Naive thymus-derived CD4-positive, alpha-beta T cell (primary cell): ENCODE data around the gene FPR1. TPM values are rescaled to one million over a fixed set of nuclear protein-coding genes. Genes with fewer than 3 reads are reported as not detected.
A peak's percentile ranks its signal among the peaks of the same experiment; 100 is the strongest.

Experiments
- ATAC-seq: fragments of 150-1000 bp; cut with Tn5 transposase; 2 replicates; pipeline ENCODE4 v1.10.0; 2021; ENCODE audit warnings: mild to moderate bottlenecking, moderate library complexity
- CTCF ChIA-PET: fragments of 350-600 bp; sonication (Branson Sonifier 250); formaldehyde crosslinking; loops from one replicate; lab custom pipeline; 2021; ENCODE audit warnings: antibody characterized with exemption; lab: Charles Lee
- POLR2A ChIA-PET: fragments of 350-600 bp; sonication (Branson Sonifier 250); formaldehyde crosslinking; loops from one replicate; lab custom pipeline; 2021; ENCODE audit warnings: antibody characterized with exemption, inconsistent platforms; lab: Charles Lee
- DNase-seq, 9 donors: peaks; one replicate each; pipeline versions ENCODE4 v3.0.0 to v3.0.0-alpha.2; 2020 to 2022; ENCODE audit warnings: mixed read lengths in 1 of 9
- H3K27ac ChIP-seq: one replicate; pipeline ENCODE4 v1.7.0; 2013; ENCODE audit warnings: mild to moderate bottlenecking, low read depth, low read length, moderate library complexity
- H3K27me3 ChIP-seq, 2 donors: one replicate each; pipeline ENCODE4 v1.7.0; 2013; ENCODE audit warnings: low read length in 2 of 2, mild to moderate bottlenecking in 2 of 2, moderate library complexity in 2 of 2; ENCODE audit not compliant: control insufficient read depth in 2 of 2, insufficient read depth in 2 of 2
- H3K36me3 ChIP-seq, 3 experiments: 1 replicate in 2 of 3; 2 replicates in 1 of 3; pipeline ENCODE4 v1.7.0; 2013; ENCODE audit warnings: low read length in 3 of 3, mild to moderate bottlenecking in 3 of 3, moderate library complexity in 1 of 3; ENCODE audit not compliant: insufficient read depth in 3 of 3, control insufficient read depth in 2 of 3
- H3K4me1 ChIP-seq, 2 donors: one replicate each; pipeline ENCODE4 v1.7.0; 2013; ENCODE audit warnings: low read length in 2 of 2, mild to moderate bottlenecking in 2 of 2, moderate library complexity in 1 of 2; ENCODE audit not compliant: control insufficient read depth in 2 of 2, insufficient read depth in 2 of 2
- H3K4me3 ChIP-seq: 2 replicates; pipeline ENCODE4 v1.7.0; 2013; ENCODE audit warnings: mild to moderate bottlenecking, low read length
- H3K9me3 ChIP-seq, 3 experiments: 1 replicate in 2 of 3; 2 replicates in 1 of 3; pipeline ENCODE4 v1.7.0; 2013; ENCODE audit warnings: low read length in 3 of 3; ENCODE audit not compliant: control insufficient read depth in 2 of 3
- H3K27ac Mint-ChIP-seq, 9 donors: one replicate each; pipeline ENCODE4 v1.8.0; 2020 to 2022; ENCODE audit warnings: mixed read lengths in 9 of 9, mild to moderate bottlenecking in 8 of 9, moderate library complexity in 5 of 9, inconsistent platforms in 2 of 9
- H3K27me3 Mint-ChIP-seq, 5 donors: one replicate each; pipeline ENCODE4 v1.8.0; 2021 to 2022; ENCODE audit warnings: mixed read lengths in 5 of 5, mild to moderate bottlenecking in 1 of 5
- H3K36me3 Mint-ChIP-seq, 5 donors: one replicate each; pipeline ENCODE4 v1.8.0; 2020 to 2022; ENCODE audit warnings: mixed read lengths in 5 of 5, mild to moderate bottlenecking in 3 of 5, inconsistent platforms in 1 of 5
- H3K4me1 Mint-ChIP-seq, 7 donors: one replicate each; pipeline ENCODE4 v1.8.0; 2020 to 2022; ENCODE audit warnings: mixed read lengths in 7 of 7, mild to moderate bottlenecking in 3 of 7, inconsistent platforms in 1 of 7
- H3K4me3 Mint-ChIP-seq, 10 donors: one replicate each; pipeline ENCODE4 v1.8.0; 2020 to 2022; ENCODE audit warnings: mild to moderate bottlenecking in 10 of 10, mixed read lengths in 10 of 10, moderate library complexity in 6 of 10, inconsistent platforms in 2 of 10
- H3K9me3 Mint-ChIP-seq, 11 donors: one replicate each; pipeline ENCODE4 v1.8.0; 2020 to 2022; ENCODE audit warnings: mixed read lengths in 11 of 11, mild to moderate bottlenecking in 4 of 11, inconsistent platforms in 1 of 11, moderate library complexity in 1 of 11
- intact Hi-C, 2 donors: fragments of 100-400 bp; cut with micrococcal nuclease; formaldehyde crosslinking; loops; one replicate each; pipeline ENCODE4 v1.15.1; 2023
- polyA plus RNA-seq, 2 donors: library from polyadenylated mRNA; unstranded; fragments of 300-500 nt; fragmentation: Illumina TruSeq; gene quantifications; one replicate each; pipeline ENCODE4 v1.2.3, GENCODE V29; 2021
- total RNA-seq, 6 experiments: library from RNA in 5 of 6; stranded (reverse) in 5 of 6; gene quantifications; 1 replicate in 5 of 6; 2 replicates in 1 of 6; pipeline ENCODE4 v1.2.3 and lab custom pipeline; 2021 to 2026

Gene FPR1
- total and polyA plus RNA-seq, 7 experiments from 2014 or later, result 0.24 to 68.2 (median 0.38) TPM; not detected in 1

DNA sequence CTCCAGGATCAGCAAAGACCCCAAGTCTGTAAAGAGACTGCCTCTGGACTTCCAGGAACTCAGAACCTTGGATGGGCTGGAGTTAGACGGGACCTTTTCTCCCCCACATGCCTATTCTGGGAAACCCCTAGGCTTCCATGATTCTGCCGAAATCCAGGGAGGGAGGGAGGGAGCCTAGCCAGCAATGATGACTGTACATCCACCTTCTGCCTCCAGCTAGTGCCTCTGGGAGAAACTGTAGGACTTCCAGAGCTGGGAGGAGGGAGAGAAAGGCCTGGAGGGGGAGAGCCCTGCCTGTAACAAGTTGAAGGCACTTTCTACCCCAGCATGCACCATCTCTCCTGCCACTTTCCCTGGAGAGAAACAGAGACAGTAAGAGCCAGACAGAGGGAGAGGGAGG is 21.9 kb downstream of the FPR1 start:
- peaks cover 0 to 45% (median 40%) of the 10 kb centered on the region in 5 donors for H3K27me3 Mint-ChIP-seq

DNA sequence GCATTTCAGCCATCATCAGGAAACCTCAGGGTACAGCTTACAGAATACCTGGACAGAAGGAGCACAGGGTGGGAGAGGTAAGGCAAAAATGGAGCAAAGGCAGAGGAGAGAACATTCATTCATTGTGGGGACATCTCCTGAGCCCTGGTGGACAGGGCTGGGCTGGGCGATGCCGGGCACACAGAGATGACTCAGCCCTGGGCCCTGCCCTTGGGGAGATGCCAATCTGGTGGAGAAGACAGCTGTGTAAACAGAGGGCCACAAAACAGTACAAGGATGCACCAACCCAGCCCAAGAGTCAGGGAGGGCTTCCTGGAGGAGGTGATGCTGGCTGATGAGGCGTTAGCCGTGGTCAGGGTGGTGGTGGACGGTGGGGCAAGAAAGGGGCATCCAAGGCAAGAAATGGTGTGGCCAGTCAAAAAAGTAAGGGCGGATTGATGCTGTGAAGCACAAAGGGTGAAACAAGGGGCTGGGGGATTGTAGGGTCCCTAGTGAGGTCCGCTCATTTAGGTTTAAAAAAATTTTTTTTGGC is 24.3 kb downstream of the FPR1 start:
- Mint-ChIP-seq H3K4me3 (no peak overlapping the region), H3K4me1 (peaks cover 0 to 6% (median 0%) of the 10 kb centered on the region in 7 donors), H3K9me3 (peaks cover 2 to 33% (median 10%) of the 10 kb centered on the region in 11 donors), H3K36me3 (peaks cover 0 to 5% (median 0%) of the 10 kb centered on the region in 5 donors), H3K27me3 (peaks cover 6 to 61% (median 53%) of the 10 kb centered on the region in 5 donors), H3K27ac (no peak overlapping the region)
- ATAC-seq, result no peak
- Histone ChIP-seq H3K4me3 (no peak overlapping the region), H3K36me3 (no peaks in the 10 kb centered on the region), H3K27ac (no peak overlapping the region), H3K27me3 (no peaks in the 10 kb centered on the region), H3K4me1 (no peaks in the 10 kb centered on the region), H3K9me3 (peaks cover 0 to 7% (median 0%) of the 10 kb centered on the region in 3 experiments)
- ChIA-PET CTCF (no interaction called here), POLR2A (no interaction called here)
- intact Hi-C loops, result no loop called here
- DNase-seq, result no peak

More for the DNA sequence above, 21.9 kb downstream of the FPR1 start:
- intact Hi-C loops, result no loop called here
- ATAC-seq (no peak), DNase-seq (no peak)
- no peaks in the 10 kb centered on the region for H3K4me1 ChIP-seq
- CTCF ChIA-PET, result no interaction called here
- H3K4me3 ChIP-seq, result no peak overlapping the region
- no peak overlapping the region for H3K27ac ChIP-seq
- POLR2A ChIA-PET, result no interaction called here
- Mint-ChIP-seq H3K9me3 (peaks cover 2 to 41% (median 13%) of the 10 kb centered on the region in 11 donors), H3K4me1 (peaks cover 0 to 2% (median 0%) of the 10 kb centered on the region in 7 donors), H3K4me3 (no peak overlapping the region), H3K27ac (no peak overlapping the region), H3K36me3 (peaks cover 0 to 5% (median 0%) of the 10 kb centered on the region in 5 donors)
- no peaks in the 10 kb centered on the region for H3K36me3 ChIP-seq
- H3K9me3 ChIP-seq, result peaks cover 0 to 7% (median 0%) of the 10 kb centered on the region in 3 experiments
- H3K27me3 ChIP-seq, result no peaks in the 10 kb centered on the region

DNA sequence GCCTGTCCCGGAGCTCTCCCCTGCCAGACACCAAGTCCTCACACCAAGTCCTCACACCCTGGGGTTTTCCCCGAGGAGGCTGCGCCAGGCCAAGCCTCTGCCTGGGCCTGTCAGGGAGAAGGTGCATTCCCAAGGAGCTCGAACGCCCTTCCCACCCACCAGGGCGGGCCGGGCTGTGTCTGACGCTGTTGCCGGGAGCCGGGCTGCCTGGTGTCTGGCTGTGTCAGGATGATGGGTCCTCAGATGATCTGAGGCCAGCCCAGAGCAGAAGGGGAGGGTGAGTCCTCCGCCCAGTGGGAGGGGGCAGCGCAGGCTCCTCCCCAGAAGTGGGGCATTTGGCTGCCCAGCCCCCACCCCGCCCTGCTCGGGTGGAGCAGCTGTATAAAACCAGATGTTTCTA is 25.6 kb downstream of the FPR1 start:
- no peaks in the 10 kb centered on the region for H3K36me3 ChIP-seq
- H3K9me3 ChIP-seq, result peaks cover 0 to 7% (median 0%) of the 10 kb centered on the region in 3 experiments
- intact Hi-C loops, result no loop called here
- no peaks in the 10 kb centered on the region for H3K27me3 ChIP-seq
- CTCF ChIA-PET, result no interaction called here
- DNase-seq, result no peak
- no peak for ATAC-seq
- POLR2A ChIA-PET, result no interaction called here
- H3K4me1 ChIP-seq, result no peaks in the 10 kb centered on the region
- H3K4me3 ChIP-seq, result no peak overlapping the region
- peaks cover 0 to 24% (median 8%) of the 10 kb centered on the region in 11 donors for H3K9me3 Mint-ChIP-seq
- H3K27ac Mint-ChIP-seq, result peak overlapping the region in 1 of 9 donors; percentile 78
- no peak overlapping the region for H3K27ac ChIP-seq
- peaks cover 0 to 4% (median 0%) of the 10 kb centered on the region in 5 donors for H3K36me3 Mint-ChIP-seq
- H3K4me3 Mint-ChIP-seq, result no peak overlapping the region
- peaks cover 6 to 55% (median 52%) of the 10 kb centered on the region in 5 donors for H3K27me3 Mint-ChIP-seq
- H3K4me1 Mint-ChIP-seq, result peaks cover 0 to 6% (median 0%) of the 10 kb centered on the region in 7 donors

DNA sequence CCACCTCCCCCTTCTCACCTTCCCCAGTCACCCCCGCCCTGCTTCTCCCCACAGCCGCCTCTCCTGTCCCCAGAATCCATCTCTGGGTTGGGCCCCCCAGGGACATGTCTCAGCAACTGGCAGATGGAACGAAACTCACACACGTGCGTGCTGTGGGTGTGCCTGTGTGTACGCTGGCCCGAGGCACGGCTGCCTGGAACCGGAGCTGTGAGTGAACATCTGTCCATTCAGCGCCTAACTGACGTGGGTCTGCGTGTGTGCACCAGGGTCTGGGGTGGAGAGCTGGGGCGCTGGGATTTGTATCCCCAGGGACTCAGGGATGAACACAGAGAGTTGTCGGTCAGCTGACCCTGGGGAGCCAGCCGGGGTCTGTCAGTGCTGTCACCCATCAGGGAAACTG is 27.1 kb downstream of the FPR1 start:
- Mint-ChIP-seq H3K4me1 (peaks cover 0 to 7% (median 3%) of the 10 kb centered on the region in 7 donors), H3K27me3 (peaks cover 15 to 68% (median 65%) of the 10 kb centered on the region in 5 donors), H3K27ac (no peak overlapping the region), H3K36me3 (no peaks in the 10 kb centered on the region), H3K9me3 (peaks cover 0 to 13% (median 4%) of the 10 kb centered on the region in 11 donors), H3K4me3 (no peak overlapping the region)
- no peaks in the 10 kb centered on the region for H3K27me3 ChIP-seq
- DNase-seq (no peak), ATAC-seq (no peak)
- no peak overlapping the region for H3K4me3 ChIP-seq
- H3K36me3 ChIP-seq, result no peaks in the 10 kb centered on the region
- intact Hi-C loops, result no loop called here
- CTCF ChIA-PET, result no interaction called here
- POLR2A ChIA-PET, result no interaction called here
- H3K9me3 ChIP-seq, result no peaks in the 10 kb centered on the region
- no peak overlapping the region for H3K27ac ChIP-seq
- no peaks in the 10 kb centered on the region for H3K4me1 ChIP-seq

DNA sequence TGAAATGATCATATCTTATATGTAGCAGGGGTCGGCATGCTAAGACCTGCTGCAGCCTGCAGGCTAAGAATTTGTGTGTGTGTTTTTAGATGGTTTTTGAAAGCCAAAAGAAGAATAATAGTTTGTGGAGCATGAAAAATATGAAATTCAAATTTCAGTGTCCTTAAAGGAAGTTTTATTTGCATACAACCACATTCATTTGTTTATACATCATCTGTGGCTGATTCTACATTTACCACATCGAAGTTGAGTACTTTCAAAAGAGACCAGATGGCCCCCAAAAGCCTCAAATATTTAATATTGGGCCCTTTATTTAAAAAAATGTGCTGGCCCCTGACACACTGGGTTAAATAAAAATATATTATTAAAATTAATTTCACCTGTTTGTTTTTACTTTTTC is 29.2 kb downstream of the FPR1 start:
- H3K27ac ChIP-seq, result no peak overlapping the region
- Mint-ChIP-seq H3K36me3 (peaks cover 0 to 4% (median 3%) of the 10 kb centered on the region in 5 donors), H3K27me3 (peaks cover 24 to 68% (median 64%) of the 10 kb centered on the region in 5 donors), H3K4me1 (peaks cover 0 to 12% (median 9%) of the 10 kb centered on the region in 7 donors), H3K4me3 (no peak overlapping the region), H3K9me3 (peaks cover 0 to 6% (median 0%) of the 10 kb centered on the region in 11 donors), H3K27ac (no peak overlapping the region)
- POLR2A ChIA-PET, result no interaction called here
- no peaks in the 10 kb centered on the region for H3K27me3 ChIP-seq
- DNase-seq (no peak), ATAC-seq (no peak)
- no peak overlapping the region for H3K4me3 ChIP-seq
- no peaks in the 10 kb centered on the region for H3K36me3 ChIP-seq
- intact Hi-C loops, result no loop called here
- CTCF ChIA-PET, result no interaction called here
- H3K4me1 ChIP-seq, result no peaks in the 10 kb centered on the region
- H3K9me3 ChIP-seq, result no peaks in the 10 kb centered on the region

DNA sequence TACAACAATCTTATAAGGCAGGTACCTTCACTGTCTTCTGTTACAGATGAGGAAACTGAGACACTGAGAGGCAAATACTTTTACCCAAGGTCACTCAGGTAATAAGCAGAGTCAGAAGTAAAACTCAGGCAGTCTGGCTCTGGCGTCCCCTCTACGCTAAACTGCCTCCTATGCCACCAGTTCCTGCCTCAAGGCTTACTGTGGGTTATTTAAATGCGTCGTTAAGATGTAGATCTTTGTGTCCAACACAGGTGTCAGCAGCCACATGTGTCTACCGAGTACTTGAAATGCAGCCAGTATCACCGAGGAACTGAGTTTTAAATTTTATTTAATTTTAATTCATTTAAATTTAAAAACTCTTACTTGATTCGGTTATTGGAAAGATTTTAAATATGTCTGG is 29.8 kb downstream of the FPR1 start:
- H3K4me1 Mint-ChIP-seq, result peaks cover 0 to 12% (median 9%) of the 10 kb centered on the region in 7 donors
- ATAC-seq (no peak), DNase-seq (no peak)
- POLR2A ChIA-PET, result no interaction called here
- CTCF ChIA-PET, result no interaction called here
- H3K9me3 Mint-ChIP-seq, result peaks cover 0 to 6% (median 0%) of the 10 kb centered on the region in 11 donors
- H3K36me3 Mint-ChIP-seq, result peaks cover 0 to 4% (median 3%) of the 10 kb centered on the region in 5 donors
- intact Hi-C loops, result no loop called here
- H3K9me3 ChIP-seq, result no peaks in the 10 kb centered on the region
- H3K27me3 ChIP-seq, result no peaks in the 10 kb centered on the region
- H3K4me3 ChIP-seq, result no peak overlapping the region
- peaks cover 24 to 73% (median 58%) of the 10 kb centered on the region in 5 donors for H3K27me3 Mint-ChIP-seq
- no peaks in the 10 kb centered on the region for H3K36me3 ChIP-seq
- no peak overlapping the region for H3K4me3 Mint-ChIP-seq
- no peak overlapping the region for H3K27ac ChIP-seq
- H3K4me1 ChIP-seq, result no peaks in the 10 kb centered on the region
- H3K27ac Mint-ChIP-seq, result no peak overlapping the region
